H1 (cell line): ENCODE results near the gene LUC7L3. TPM values are rescaled to one million over a fixed set of nuclear protein-coding genes. Genes with fewer than 3 reads are reported as not detected.

Experiments used
- CTCF ChIA-PET: fragments of 300-600 bp; sonication (Branson Sonifier 250); formaldehyde crosslinking; loops from one replicate; lab custom pipeline; 2021; ENCODE audit not compliant: partially characterized antibody; lab: Charles Lee
- POLR2A ChIA-PET: fragments of 300-600 bp; sonication (Branson Sonifier 250); formaldehyde crosslinking; loops from one replicate; lab custom pipeline; 2021; ENCODE audit warnings: inconsistent platforms; ENCODE audit not compliant: partially characterized antibody; lab: Charles Lee
- DNase-seq, 2 experiments: peaks; one replicate each; pipeline versions ENCODE4 v3.0.0 to v3.0.0-alpha.2; 2010 to 2022; ENCODE audit warnings: low spot score in 2 of 2, low read depth in 1 of 2, mixed read lengths in 1 of 2
- FAIRE-seq: peaks from 2 replicates; lab custom pipeline; 2011; peaks lifted over from hg19 to GRCh38; lab: Jason Lieb, UNC
- H2AFZ ChIP-seq: 2 replicates; pipeline ENCODE4 v1.8.1; 2012; ENCODE audit warnings: low read length, inconsistent platforms
- H2AK5ac ChIP-seq: 2 replicates; pipeline ENCODE4 v1.6.1; 2013; ENCODE audit warnings: low read depth, low read length
- H2BK120ac ChIP-seq: replicated peaks from 2 replicates; pipeline ENCODE3; 2013; ENCODE audit warnings: low read depth, low read length, inconsistent platforms
- H2BK12ac ChIP-seq: 2 replicates; pipeline ENCODE4 v1.6.1; 2013; ENCODE audit warnings: low read depth, low read length
- H2BK15ac ChIP-seq: 2 replicates; pipeline ENCODE4 v1.6.1; 2013; ENCODE audit warnings: low read length
- H2BK20ac ChIP-seq: 2 replicates; pipeline ENCODE4 v1.6.1; 2013; ENCODE audit warnings: low read length
- H2BK5ac ChIP-seq: 2 replicates; pipeline ENCODE4 v1.6.1; 2013; ENCODE audit warnings: low read depth, low read length
- H3K14ac ChIP-seq: 2 replicates; pipeline ENCODE4 v1.6.1; 2013; ENCODE audit warnings: inconsistent platforms; ENCODE audit not compliant: insufficient read length
- H3K18ac ChIP-seq: 2 replicates; pipeline ENCODE4 v1.6.1; 2013; ENCODE audit warnings: low read length; ENCODE audit errors: extremely low read depth
- H3K23ac ChIP-seq: 2 replicates; pipeline ENCODE4 v1.6.1; 2013; ENCODE audit warnings: inconsistent platforms; ENCODE audit not compliant: insufficient read length
- H3K23me2 ChIP-seq: 2 replicates; pipeline ENCODE4 v1.6.1; 2013; ENCODE audit warnings: low read depth, low read length
- H3K27ac ChIP-seq: 2 replicates; pipeline ENCODE4 v1.6.1; 2011; ENCODE audit warnings: low read depth, low read length, inconsistent platforms
- H3K27me3 ChIP-seq, 4 experiments: replicated peaks in 1 of 4; 1 replicate in 1 of 4; 2 replicates in 3 of 4; pipeline versions ENCODE4 v1.6.1 to v1.8.1; 2011 to 2013; ENCODE audit warnings: low read length in 3 of 4, mild to moderate bottlenecking in 3 of 4, inconsistent platforms in 2 of 4, mixed read lengths in 2 of 4, moderate library complexity in 1 of 4; ENCODE audit not compliant: control insufficient read depth in 3 of 4, insufficient read depth in 3 of 4; ENCODE audit errors: extremely low read depth in 1 of 4
- H3K36me3 ChIP-seq, 4 experiments: 2 replicates each; pipeline versions ENCODE4 v1.6.1 to v1.8.1; 2011 to 2013; ENCODE audit warnings: mild to moderate bottlenecking in 4 of 4, low read length in 3 of 4, moderate library complexity in 2 of 4, control low read depth in 1 of 4, inconsistent platforms in 1 of 4; ENCODE audit not compliant: insufficient read depth in 4 of 4, control insufficient read depth in 2 of 4
- H3K4ac ChIP-seq: replicated peaks from 2 replicates; pipeline ENCODE3; 2013; ENCODE audit warnings: low read length, low read depth, mixed read lengths, inconsistent platforms; ENCODE audit not compliant: insufficient read length
- H3K4me1 ChIP-seq, 4 experiments: replicated peaks in 1 of 4; 1 replicate in 1 of 4; 2 replicates in 3 of 4; pipeline versions ENCODE4 v1.6.1 to v1.8.1; 2011 to 2013; ENCODE audit warnings: low read length in 3 of 4, inconsistent platforms in 2 of 4, mixed read lengths in 1 of 4; ENCODE audit not compliant: insufficient read depth in 4 of 4, control insufficient read depth in 3 of 4
- H3K4me2 ChIP-seq, 2 experiments: 2 replicates each; pipeline versions ENCODE4 v1.6.1 to v1.8.1; 2011 to 2013; ENCODE audit warnings: low read depth in 2 of 2, low read length in 2 of 2, control low read depth in 1 of 2, inconsistent platforms in 1 of 2, mild to moderate bottlenecking in 1 of 2; ENCODE audit not compliant: insufficient read depth in 1 of 2
- H3K4me3 ChIP-seq, 4 experiments: fragments of 200-600, 300-600 bp in 1 of 4; sonication (generic), shearing (Covaris generic), sonication (Bioruptor Twin) in 1 of 4; 2 replicates each; pipeline versions ENCODE4 v1.5.1 to v1.8.1; 2011 to 2016; ENCODE audit warnings: low read length in 4 of 4, low read depth in 3 of 4, control low read depth in 2 of 4, inconsistent platforms in 2 of 4, mild to moderate bottlenecking in 2 of 4, mixed read lengths in 1 of 4, moderate library complexity in 1 of 4; ENCODE audit not compliant: insufficient read depth in 2 of 4; ENCODE audit errors: extremely low read depth in 1 of 4
- H3K56ac ChIP-seq: replicated peaks from 2 replicates; pipeline ENCODE3; 2013; ENCODE audit warnings: low read depth, mild to moderate bottlenecking, mixed read lengths, low read length, inconsistent platforms; ENCODE audit not compliant: insufficient read length
- H3K79me1 ChIP-seq: 2 replicates; pipeline ENCODE4 v1.6.1; 2013; ENCODE audit warnings: low read depth, low read length, control low read depth
- H3K79me2 ChIP-seq, 2 experiments: 2 replicates each; pipeline versions ENCODE4 v1.6.1 to v1.8.1; 2012 to 2013; ENCODE audit warnings: low read length in 2 of 2, mild to moderate bottlenecking in 2 of 2, inconsistent platforms in 1 of 2; ENCODE audit not compliant: insufficient read depth in 2 of 2, control insufficient read depth in 1 of 2
- H3K9ac ChIP-seq, 4 experiments: replicated peaks in 1 of 4; 1 replicate in 1 of 4; 2 replicates in 3 of 4; pipeline versions ENCODE4 v1.6.1 to v1.8.1; 2011 to 2013; ENCODE audit warnings: low read depth in 3 of 4, low read length in 3 of 4, control low read depth in 2 of 4, mild to moderate bottlenecking in 2 of 4, moderate library complexity in 2 of 4, inconsistent platforms in 1 of 4; ENCODE audit errors: extremely low read depth in 1 of 4
- H3K9me3 ChIP-seq, 2 experiments: 2 replicates each; pipeline versions ENCODE4 v1.6.1 to v1.8.1; 2012 to 2013; ENCODE audit warnings: mild to moderate bottlenecking in 2 of 2, moderate library complexity in 2 of 2, control low read depth in 1 of 2, inconsistent platforms in 1 of 2, low read depth in 1 of 2, low read length in 1 of 2, mixed read lengths in 1 of 2; ENCODE audit not compliant: insufficient read depth in 2 of 2
- H4K20me1 ChIP-seq, 2 experiments: replicated peaks in 1 of 2; 2 replicates each; pipeline versions ENCODE3 to v1.8.1; 2011 to 2013; ENCODE audit warnings: inconsistent platforms in 2 of 2, low read length in 2 of 2, mild to moderate bottlenecking in 1 of 2; ENCODE audit not compliant: insufficient read depth in 2 of 2, control insufficient read depth in 1 of 2
- H4K5ac ChIP-seq: 2 replicates; pipeline ENCODE4 v1.6.1; 2013; ENCODE audit warnings: low read length, low read depth, mixed read lengths, inconsistent platforms; ENCODE audit not compliant: insufficient read length
- H4K8ac ChIP-seq: 2 replicates; pipeline ENCODE4 v1.8.0; 2013; ENCODE audit warnings: mild to moderate bottlenecking, moderate library complexity, low read length, inconsistent platforms; ENCODE audit not compliant: insufficient read depth; ENCODE audit errors: extremely low read depth
- H4K91ac ChIP-seq: replicated peaks from 2 replicates; pipeline ENCODE3; 2013; ENCODE audit warnings: low read length, mixed read lengths, inconsistent platforms; ENCODE audit not compliant: insufficient read length
- WGBS, 2 experiments: shearing (Covaris generic) in 1 of 2; methylation state at CpG; one replicate each; pipeline versions ENCODE4 v1.1.6 to v1.1.7; 2013 to 2015; ENCODE audit warnings: low lambda C conversion rate in 2 of 2, mixed read lengths in 2 of 2, inconsistent platforms in 1 of 2, low coverage in 1 of 2, missing lambda C conversion rate in 1 of 2; ENCODE audit not compliant: insufficient replicate concordance in 2 of 2, insufficient coverage in 1 of 2, insufficient read length in 1 of 2; ENCODE audit errors: extremely low coverage in 1 of 2, missing lambda C conversion rate in 1 of 2; 5-methylcytosine and 5-hydroxymethylcytosine counted together
- polyA plus RNA-seq, 7 experiments: library from polyadenylated mRNA; depleted of rRNA in 3 of 7; stranded (reverse) in 5 of 7; unstranded in 2 of 7; fragments of >200 nt in 5 of 7; fragments of 200-250 nt in 2 of 7; gene quantifications; 1 replicate in 5 of 7; 2 replicates in 1 of 7; 4 replicates in 1 of 7; pipeline versions ENCODE4 v1.2.1 to v1.2.3, GENCODE V29; 2011 to 2013; ENCODE audit warnings: missing spikeins in 2 of 7, mixed read lengths in 2 of 7
- total RNA-seq: library from RNA; stranded (reverse); fragmentation: NEBNext Ultra II Directional; extraction: Animal tissue kit (Norgen Biotek cat#: 25700); gene quantifications from 2 replicates; pipeline ENCODE4 v1.2.1, GENCODE V29; 2021

Gene LUC7L3
- total and polyA plus RNA-seq, 2 of the 8 experiments (the other 6 are each of a cell fraction or from before 2014, with no cell fraction given): 102 to 126 TPM

GRCh38 chr17:50725769-50726655 lies 6.6 kb downstream of the LUC7L3 start:
- Histone ChIP-seq H3K79me2 (peaks cover 84 to 100% of the 10 kb centered on the region in 2 experiments), H4K5ac (no peak overlapping the region), H3K27me3 (no peaks in the 10 kb centered on the region), H2BK120ac (no peak overlapping the region), H4K8ac (no peak overlapping the region), H3K23ac (no peak overlapping the region), H3K14ac (no peak overlapping the region), H3K9ac (no peak overlapping the region), H3K79me1 (peaks cover 4% of the 10 kb centered on the region; the same call in 1 of the 2 replicates), H3K4ac (no peak overlapping the region), H3K4me1 (peaks cover 2 to 7% (median 4%) of the 10 kb centered on the region in 4 experiments; a peak in 4 of 7 replicates), H3K4me2 (no peak overlapping the region), H2AFZ (no peak overlapping the region), H3K27ac (no peak overlapping the region), H2BK5ac (no peak overlapping the region), H3K56ac (no peak overlapping the region), H4K91ac (no peak overlapping the region), H3K23me2 (no peaks in the 10 kb centered on the region; the same call in 1 of the 2 replicates), H2AK5ac (no peak overlapping the region), H2BK15ac (no peak overlapping the region), H3K4me3 (no peak overlapping the region), H2BK12ac (no peak overlapping the region), H3K18ac (no peak overlapping the region), H3K36me3 (peaks cover 0 to 5% (median 1%) of the 10 kb centered on the region in 4 experiments; a peak in 1 of 8 replicates), H2BK20ac (no peak overlapping the region), H3K9me3 (no peaks in the 10 kb centered on the region), H4K20me1 (peaks cover 32 to 40% of the 10 kb centered on the region in 2 experiments)
- 90% methylated on average over 12 of the region's 12 CpGs; no CpG with 5 or more reads in 1 of the 2 experiments for WGBS, 2 experiments
- DNase-seq (no peak), FAIRE-seq (no peak)
- CTCF ChIA-PET: interaction anchor here (0.6 to 1.5 kb wide), 6 partner anchors 15 to 180 kb away, joined by 3 to 4 read pairs (median 3); no protein-coding TSS in a partner anchor
- POLR2A ChIA-PET: interaction anchor here (0.8 to 4.5 kb wide), 3 partner anchors 7 to 59 kb away, joined by 3 to 22 read pairs (median 3); partner anchors contain the start of gene LUC7L3
